NCI-H1930 (cell line): ENCODE data around the gene CNOT6.

Experiments used
- DNase-seq, 2 experiments: peaks; one replicate each; lab custom pipeline; 2025; lab: John Stamatoyannopoulos, UW

The CNOT6 gene

GRCh38 chr5:180568914-180569313 is 74.7 kb downstream of the CNOT6 start:
- DNase-seq, result no peak

GRCh38 chr5:180575571-180575970 is 81.4 kb downstream of the CNOT6 start:
- DNase-seq, result no peak

- no peak for DNase-seq
Observed at GRCh38 chr5:180580681-180581080, 86.5 kb downstream of the CNOT6 start.

- no peak for DNase-seq
Observed at GRCh38 chr5:180583738-180584137, 89.6 kb downstream of the CNOT6 start.

GRCh38 chr5:180586204-180586603 is 92.0 kb downstream of the CNOT6 start:
- DNase-seq, result no peak

GRCh38 chr5:180586870-180587269 is 92.7 kb downstream of the CNOT6 start:
- no peak for DNase-seq

GRCh38 chr5:180589771-180590542 is 95.8 kb downstream of the CNOT6 start:
- no peak for DNase-seq

GRCh38 chr5:180590543-180591310 is 96.5 kb downstream of the CNOT6 start:
- no peak for DNase-seq

GRCh38 chr5:180591311-180591887 is 97.2 kb downstream of the CNOT6 start, which contains the start of gene SCGB3A1:
TSS of gene SCGB3A1 (minus strand) at chr5:180591499. CDS start at chr5:180591462, 37 bp downstream.
- no peak for DNase-seq

- DNase-seq, result no peak
Observed at GRCh38 chr5:180592176-180592575, 98.0 kb downstream of the CNOT6 start.

- DNase-seq, result no peak
Observed at GRCh38 chr5:180593446-180594206, 99.4 kb downstream of the CNOT6 start.

GRCh38 chr5:180594311-180595045 is 100.3 kb downstream of the CNOT6 start:
- no peak for DNase-seq

GRCh38 chr5:180595046-180595379 is 100.8 kb downstream of the CNOT6 start:
- no peak for DNase-seq

GRCh38 chr5:180595381-180596114 is 101.4 kb downstream of the CNOT6 start:
- no peak for DNase-seq

- no peak for DNase-seq
Observed at GRCh38 chr5:180596115-180596667, 102.0 kb downstream of the CNOT6 start.

- DNase-seq, result no peak
Observed at GRCh38 chr5:180596668-180597231, 102.6 kb downstream of the CNOT6 start.

GRCh38 chr5:180598316-180598701 is 104.1 kb downstream of the CNOT6 start:
- DNase-seq, result no peak

- DNase-seq, result no peak
Observed at GRCh38 chr5:180598797-180599589, 104.8 kb downstream of the CNOT6 start.

- DNase-seq, result no peak
Observed at GRCh38 chr5:180599590-180599914, 105.4 kb downstream of the CNOT6 start.
